BE2C (cell line): ENCODE measurements around the gene TMLHE.
"Not testable (repeated sequence)": the region's sequence is repeated elsewhere in the genome, so short reads cannot be mapped to it uniquely, and the experiment has no call there.

ENCODE experiments used
- DNase-seq: peaks from one replicate; pipeline ENCODE4 v3.0.0-alpha.2; 2020
- H3K27me3 ChIP-seq: fragments of 250-450 bp; sonication (Bioruptor Pico); 2 replicates; pipeline ENCODE4 v1.5.1; 2020; ENCODE audit warnings: mild to moderate bottlenecking
- H3K36me3 ChIP-seq: fragments of 250-450 bp; sonication (Bioruptor Pico); 2 replicates; pipeline ENCODE4 v1.5.1; 2020; ENCODE audit warnings: mild to moderate bottlenecking
- H3K4me1 ChIP-seq: fragments of 250-450 bp; sonication (Bioruptor Pico); 2 replicates; pipeline ENCODE4 v1.5.1; 2020
- H3K4me3 ChIP-seq: 2 replicates; pipeline ENCODE4 v1.5.1; 2011; ENCODE audit warnings: low read depth, low read length
- H3K9me3 ChIP-seq: fragments of 250-450 bp; sonication (Bioruptor Pico); 2 replicates; pipeline ENCODE4 v1.5.1; 2020
- TF ChIP-seq, protein P1 (sequence below): IDR thresholded peaks from 2 replicates; pipeline ENCODE4 v1.5.1; 2012; ENCODE audit warnings: mild to moderate bottlenecking, low read depth, low read length

Gene TMLHE

DNA sequence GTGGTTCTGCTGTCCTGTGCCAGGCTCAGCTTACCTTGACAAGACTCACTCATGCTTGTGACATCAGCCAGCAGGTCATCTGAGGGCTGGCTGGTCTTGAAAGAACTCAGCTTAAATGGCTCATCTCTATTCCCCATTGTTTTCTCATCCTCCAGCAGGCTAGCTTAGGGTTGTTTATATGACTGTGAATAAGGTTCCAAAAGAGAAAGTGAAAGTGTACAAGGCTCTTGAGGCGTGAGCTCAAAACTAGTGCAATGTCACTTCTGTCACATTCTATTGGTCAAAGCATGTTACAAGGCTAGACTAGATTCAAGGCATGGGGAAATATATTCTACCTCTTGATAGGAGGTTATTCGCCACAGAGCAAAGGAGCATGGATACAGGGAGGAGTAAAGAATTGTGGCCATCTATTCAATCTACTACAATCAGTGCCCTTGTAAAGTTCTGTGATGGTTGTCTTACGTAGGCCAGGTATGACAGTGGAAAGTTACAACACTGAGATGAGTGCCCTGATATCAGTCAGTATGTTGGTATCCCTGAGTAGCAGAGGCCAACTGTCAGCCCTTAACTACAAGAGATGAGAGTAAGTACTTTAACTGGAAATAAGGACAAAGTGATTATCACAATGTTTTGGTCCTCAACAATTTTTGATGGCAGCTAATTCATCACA lies 19.8 kb upstream of the TMLHE start:
- H3K4me3 ChIP-seq, result no peak overlapping the region
- H3K27me3 ChIP-seq, result no peaks in the 10 kb centered on the region
- TF ChIP-seq, protein P1, sequence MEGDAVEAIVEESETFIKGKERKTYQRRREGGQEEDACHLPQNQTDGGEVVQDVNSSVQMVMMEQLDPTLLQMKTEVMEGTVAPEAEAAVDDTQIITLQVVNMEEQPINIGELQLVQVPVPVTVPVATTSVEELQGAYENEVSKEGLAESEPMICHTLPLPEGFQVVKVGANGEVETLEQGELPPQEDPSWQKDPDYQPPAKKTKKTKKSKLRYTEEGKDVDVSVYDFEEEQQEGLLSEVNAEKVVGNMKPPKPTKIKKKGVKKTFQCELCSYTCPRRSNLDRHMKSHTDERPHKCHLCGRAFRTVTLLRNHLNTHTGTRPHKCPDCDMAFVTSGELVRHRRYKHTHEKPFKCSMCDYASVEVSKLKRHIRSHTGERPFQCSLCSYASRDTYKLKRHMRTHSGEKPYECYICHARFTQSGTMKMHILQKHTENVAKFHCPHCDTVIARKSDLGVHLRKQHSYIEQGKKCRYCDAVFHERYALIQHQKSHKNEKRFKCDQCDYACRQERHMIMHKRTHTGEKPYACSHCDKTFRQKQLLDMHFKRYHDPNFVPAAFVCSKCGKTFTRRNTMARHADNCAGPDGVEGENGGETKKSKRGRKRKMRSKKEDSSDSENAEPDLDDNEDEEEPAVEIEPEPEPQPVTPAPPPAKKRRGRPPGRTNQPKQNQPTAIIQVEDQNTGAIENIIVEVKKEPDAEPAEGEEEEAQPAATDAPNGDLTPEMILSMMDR, result no peak
- no peak for DNase-seq
- no peaks in the 10 kb centered on the region for H3K36me3 ChIP-seq
- no peaks in the 10 kb centered on the region for H3K9me3 ChIP-seq
- H3K4me1 ChIP-seq, result no peaks in the 10 kb centered on the region

GRCh38 chrX:155620110-155620509 lies 7.4 kb upstream of the TMLHE start:
- not testable (repeated sequence) for H3K9me3 ChIP-seq, H3K4me3 ChIP-seq, H3K4me1 ChIP-seq, H3K27me3 ChIP-seq, H3K36me3 ChIP-seq, DNase-seq

- H3K9me3 ChIP-seq, result no peaks in the 10 kb centered on the region
- TF ChIP-seq, protein P1, result no peak
- no peak for DNase-seq
- no peaks in the 10 kb centered on the region for H3K4me1 ChIP-seq
- no peaks in the 10 kb centered on the region for H3K36me3 ChIP-seq
- H3K4me3 ChIP-seq, result no peak overlapping the region
- no peaks in the 10 kb centered on the region for H3K27me3 ChIP-seq
Observed at GRCh38 chrX:155615938-155616337, 3.2 kb upstream of the TMLHE start.

GRCh38 chrX:155613927-155614559 lies 1.3 kb upstream of the TMLHE start:
- Histone ChIP-seq H3K27me3 (no peaks in the 10 kb centered on the region), H3K4me1 (no peaks in the 10 kb centered on the region), H3K9me3 (no peaks in the 10 kb centered on the region), H3K4me3 (no peak overlapping the region), H3K36me3 (no peaks in the 10 kb centered on the region)
- DNase-seq, result no peak
- TF ChIP-seq, protein P1, result no peak

DNA sequence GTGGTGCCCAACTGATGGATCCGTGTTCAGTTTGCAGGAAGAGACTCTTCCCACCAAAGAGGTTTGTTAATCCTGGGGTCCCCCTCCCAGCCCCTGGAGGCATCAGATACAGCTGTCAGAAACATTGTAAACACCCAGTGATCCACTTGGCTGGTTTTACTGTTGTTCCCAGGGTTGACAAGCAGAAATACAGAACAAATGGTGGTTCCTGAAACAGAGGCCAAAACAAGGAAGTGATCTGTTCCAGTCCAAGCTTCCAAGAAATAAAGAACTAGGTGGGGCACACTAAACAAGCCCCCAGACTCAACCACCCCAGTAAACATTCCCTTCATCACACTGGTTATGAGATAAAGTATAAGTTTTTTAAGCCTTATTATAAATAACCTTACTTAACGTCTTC lies 1.4 kb downstream of the TMLHE start:
- no peak for DNase-seq
- no peaks in the 10 kb centered on the region for H3K4me1 ChIP-seq
- no peaks in the 10 kb centered on the region for H3K27me3 ChIP-seq
- TF ChIP-seq, protein P1, result no peak
- H3K9me3 ChIP-seq, result no peaks in the 10 kb centered on the region
- H3K4me3 ChIP-seq, result no peak overlapping the region
- no peaks in the 10 kb centered on the region for H3K36me3 ChIP-seq

- H3K27me3 ChIP-seq, result no peaks in the 10 kb centered on the region
- H3K36me3 ChIP-seq, result no peaks in the 10 kb centered on the region
- no peak overlapping the region for H3K4me3 ChIP-seq
- no peak for DNase-seq
- TF ChIP-seq, protein P1, result no peak
- no peaks in the 10 kb centered on the region for H3K9me3 ChIP-seq
- H3K4me1 ChIP-seq, result no peaks in the 10 kb centered on the region
Observed at GRCh38 chrX:155592981-155593380, 19.8 kb downstream of the TMLHE start.
